ENCODE data around the gene KHDC1. TPM values are rescaled to one million over a fixed set of nuclear protein-coding genes. Genes with fewer than 3 reads are reported as not detected.
"Not testable (repeated sequence)": the region's sequence is repeated elsewhere in the genome, so short reads cannot be mapped to it uniquely, and the experiment has no call there.

Gene KHDC1
- 2.6 and 2.9 TPM in 2 replicates for total RNA-seq

- intact Hi-C loops (cut with micrococcal nuclease): loop anchor here (1.0 to 10.0 kb wide), 9 partner anchors 24 to 642 kb away; partner anchors contain the start of genes CGAS and EEF1A1
These were observed at the start of gene KHDC1 for GRCh38 chr6:73262671-73263569. Gene KHDC1, minus strand, starts transcription at chr6:73263196. Its CDS starts 20,679 bp downstream, at chr6:73242517.

DNA sequence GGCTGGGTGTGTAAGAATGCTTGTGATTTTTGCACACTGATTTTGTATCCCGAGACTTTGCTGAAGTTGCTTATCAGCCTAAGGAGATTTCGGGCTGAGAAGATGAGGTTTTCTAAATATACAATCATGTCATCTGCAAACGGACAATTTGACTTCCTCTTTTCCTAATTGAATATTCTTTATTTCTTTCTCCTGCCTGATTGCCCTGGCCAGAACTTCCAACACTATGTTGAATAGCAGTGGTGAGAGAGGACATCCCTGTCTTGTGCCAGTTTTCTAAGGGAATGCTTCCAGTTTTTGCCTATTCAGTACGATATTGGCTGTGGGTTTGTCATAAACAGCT is 47.5 kb upstream of the KHDC1 start:
- intact Hi-C loops (cut with micrococcal nuclease): loop anchor here (1.0 to 5.0 kb wide), 5 partner anchors 16 to 690 kb away; partner anchors contain the start of genes KHDC1 and MTO1

GRCh38 chr6:73309785-73310502 is 46.9 kb upstream of the KHDC1 start:
- intact Hi-C loops (cut with micrococcal nuclease): loop anchor here (1.0 to 5.0 kb wide), 6 partner anchors 16 to 689 kb away; partner anchors contain the start of genes KHDC1 and MTO1

DNA sequence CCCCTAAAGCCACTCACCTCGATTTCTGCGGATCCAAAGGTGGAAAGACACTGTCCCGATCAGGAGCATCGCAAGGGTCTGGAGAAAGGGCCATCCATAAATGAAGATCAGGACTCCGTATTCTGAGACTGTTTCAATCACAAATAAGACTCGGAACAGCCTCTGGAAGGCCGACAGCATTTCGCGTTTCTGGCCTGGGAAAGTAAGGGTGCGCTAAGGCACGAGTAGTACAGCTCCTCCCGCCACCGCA is 46.5 kb upstream of the KHDC1 start:
- intact Hi-C loops (cut with micrococcal nuclease): loop anchor here (2.0 kb wide), 1 partner anchor 79 kb away; no protein-coding TSS in a partner anchor

DNA sequence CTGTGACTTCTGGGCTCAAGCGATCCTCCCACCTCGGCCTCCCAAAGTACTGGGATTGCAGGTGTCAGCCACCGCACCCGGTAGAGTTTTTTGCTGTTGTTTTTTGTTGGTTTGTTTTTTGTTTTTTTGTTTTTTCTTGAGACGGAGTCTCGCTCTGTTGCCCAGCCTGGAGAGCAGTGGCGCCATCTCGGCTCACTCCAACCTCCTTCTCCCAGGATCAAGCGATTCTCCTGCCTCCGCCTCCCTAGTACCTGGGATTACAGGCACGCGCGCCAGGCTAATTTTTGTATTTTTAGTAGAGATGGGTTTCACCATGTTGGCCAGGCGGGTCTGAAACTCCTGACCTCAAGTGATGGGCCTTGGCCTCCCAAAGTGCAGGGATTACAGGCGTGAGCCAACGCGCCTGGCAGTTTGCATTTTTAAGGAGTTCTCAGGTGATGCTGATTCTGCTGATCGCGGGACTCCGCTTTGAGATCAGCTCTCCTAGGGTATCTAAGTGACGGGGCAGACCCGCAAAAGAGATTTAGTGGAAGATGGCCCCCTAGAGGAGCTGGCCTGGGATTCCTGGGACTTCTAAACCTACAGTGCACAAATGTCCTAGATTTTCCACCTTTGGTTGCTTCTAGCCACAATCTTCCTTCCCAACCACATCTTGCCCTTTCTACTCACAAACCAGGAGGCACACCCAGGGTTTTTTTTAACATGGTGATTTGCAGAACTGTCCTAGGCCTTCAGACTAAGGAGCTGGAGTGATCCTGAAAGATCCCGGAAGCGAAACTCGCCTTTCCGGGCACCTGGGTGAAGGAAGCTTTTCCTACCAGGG is 45.9 kb upstream of the KHDC1 start:
- intact Hi-C loops (cut with micrococcal nuclease): loop anchor here (2.0 kb wide), 1 partner anchor 80 kb away; no protein-coding TSS in a partner anchor

GRCh38 chr6:73303773-73304172 is 40.8 kb upstream of the KHDC1 start:
- intact Hi-C loops (cut with micrococcal nuclease): not testable (repeated sequence)

DNA sequence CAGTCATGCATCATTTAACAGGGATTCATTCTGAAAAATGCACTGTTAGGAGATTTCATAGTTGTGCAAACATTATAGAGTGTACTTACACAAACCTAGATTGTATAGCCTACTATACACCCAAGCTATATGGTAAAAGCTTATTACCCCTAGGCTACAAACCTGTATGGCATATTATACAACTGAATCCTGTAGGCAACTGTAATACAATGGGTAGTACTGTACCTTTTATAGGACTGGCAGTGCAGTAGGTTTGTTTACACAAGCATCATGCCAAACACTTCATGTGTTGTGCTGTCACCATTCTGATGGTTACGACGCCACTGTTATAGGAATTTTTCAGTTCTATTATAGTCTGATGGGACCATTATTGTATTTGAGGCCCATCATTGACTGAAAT is 39.3 kb upstream of the KHDC1 start:
- intact Hi-C loops (cut with micrococcal nuclease): no loop called here

DNA sequence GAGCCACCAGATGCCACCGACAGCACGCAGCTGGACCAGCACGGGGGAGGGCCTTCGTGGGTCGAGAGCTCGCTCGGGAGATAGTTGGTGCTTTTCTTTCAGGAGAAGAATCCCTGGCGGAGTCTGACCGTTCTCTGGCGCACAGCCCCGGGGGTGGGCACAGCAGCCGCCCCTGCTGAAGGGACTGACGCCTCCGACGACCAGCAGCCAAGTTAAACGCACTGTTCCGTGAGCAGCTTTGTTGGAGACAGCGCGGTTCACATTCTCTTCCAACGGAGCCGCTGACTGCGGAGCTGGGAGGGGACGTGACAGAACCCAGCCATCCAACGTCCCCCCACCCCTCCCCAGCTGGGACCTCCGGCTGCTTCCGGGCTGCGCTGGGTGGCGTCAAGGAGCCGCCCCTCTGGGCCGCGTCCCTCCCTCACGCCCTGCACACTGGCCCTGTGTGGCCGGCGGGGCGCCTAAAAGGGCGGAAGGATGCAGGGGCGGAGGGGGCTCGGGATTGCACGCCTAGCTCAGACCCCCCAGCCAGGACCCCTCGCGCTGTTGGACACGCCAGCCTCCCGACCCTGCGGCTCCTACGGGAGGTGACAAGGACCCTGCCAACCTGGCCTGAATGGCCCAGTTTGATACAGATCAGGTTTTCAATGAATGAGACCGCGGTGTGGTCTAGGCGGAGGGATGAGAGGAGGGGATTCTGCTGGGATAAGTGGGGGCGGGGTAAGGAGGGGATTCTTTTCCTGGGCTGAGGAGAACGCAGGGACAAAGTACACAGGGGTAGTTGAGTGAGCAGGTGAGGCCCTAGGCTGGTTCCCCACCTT is 36.4 kb upstream of the KHDC1 start:
- intact Hi-C loops (cut with micrococcal nuclease): no loop called here

GRCh38 chr6:73293331-73293730 is 30.3 kb upstream of the KHDC1 start:
- intact Hi-C loops (cut with micrococcal nuclease): no loop called here

GRCh38 chr6:73290435-73290834 is 27.4 kb upstream of the KHDC1 start:
- intact Hi-C loops (cut with micrococcal nuclease): no loop called here

GRCh38 chr6:73286752-73287151 is 23.8 kb upstream of the KHDC1 start:
- intact Hi-C loops (cut with micrococcal nuclease): loop anchor here (2.0 kb wide), 1 partner anchor 24 kb away; the partner anchor contains the start of gene KHDC1

GRCh38 chr6:73285674-73286283 is 22.8 kb upstream of the KHDC1 start:
- intact Hi-C loops (cut with micrococcal nuclease): loop anchor here (1.0 to 2.0 kb wide), 3 partner anchors 23 to 41 kb away; partner anchors contain the start of gene KHDC1

DNA sequence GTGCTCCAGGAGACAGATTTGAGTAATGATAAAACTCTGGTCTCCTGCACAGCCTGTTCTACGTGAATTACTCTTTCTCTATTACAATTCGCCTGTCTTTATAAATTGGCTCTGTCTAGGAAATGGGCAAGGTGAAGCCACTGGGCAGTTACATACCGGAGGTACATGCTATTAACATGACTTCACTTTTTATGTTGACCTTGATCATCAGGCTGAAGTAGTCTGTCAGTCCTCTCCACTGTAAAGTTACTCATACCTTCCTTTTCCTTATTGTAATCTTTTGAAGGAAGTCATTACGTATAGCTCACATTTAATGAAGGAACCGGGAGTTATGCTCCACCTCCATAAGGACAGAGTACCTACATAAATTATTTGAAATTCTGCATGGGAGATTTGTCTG is 19.9 kb upstream of the KHDC1 start:
- intact Hi-C loops (cut with micrococcal nuclease): no loop called here

DNA sequence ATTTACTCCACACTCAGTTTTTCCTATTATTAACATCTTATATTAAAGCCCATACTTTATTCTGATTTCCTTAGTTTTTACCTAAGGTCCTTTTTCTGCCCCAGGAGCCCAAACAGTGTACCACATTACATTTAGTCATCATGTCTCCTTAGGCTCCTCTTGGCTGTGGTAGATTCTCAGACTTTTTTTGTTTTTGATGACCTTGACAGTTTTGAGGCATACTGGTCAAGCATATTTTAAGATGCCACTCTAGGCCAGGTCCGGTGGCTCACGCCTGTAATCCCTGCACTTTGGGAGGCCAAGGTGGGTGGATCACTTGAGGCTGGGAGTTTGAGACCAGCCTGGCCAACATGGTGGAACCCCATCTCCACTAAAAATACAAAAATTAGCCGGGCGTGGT is 18.7 kb upstream of the KHDC1 start:
- intact Hi-C loops (cut with micrococcal nuclease): not testable (repeated sequence)

DNA sequence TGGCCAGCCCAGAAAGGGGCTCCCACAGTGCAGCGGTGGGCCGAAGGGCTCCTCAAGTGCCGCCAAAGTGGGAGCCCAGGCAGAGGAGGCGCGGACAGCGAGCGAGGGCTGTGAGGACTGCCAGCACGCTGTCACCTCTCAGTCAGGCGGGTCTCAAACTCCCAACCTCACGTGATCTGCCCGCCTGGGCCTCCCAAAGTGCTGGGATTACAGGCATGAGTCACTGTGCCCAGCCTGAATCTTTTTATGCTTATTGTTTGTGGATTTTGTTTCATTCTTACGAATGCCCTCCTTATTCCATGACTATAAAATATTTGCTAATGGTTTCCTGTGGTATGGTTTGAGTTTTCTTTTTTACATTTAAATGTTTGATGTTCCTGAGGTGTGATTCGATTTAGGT is 6.3 kb upstream of the KHDC1 start:
- intact Hi-C loops (cut with micrococcal nuclease): loop anchor here (10.0 kb wide), 2 partner anchors 346 to 466 kb away; no protein-coding TSS in a partner anchor

DNA sequence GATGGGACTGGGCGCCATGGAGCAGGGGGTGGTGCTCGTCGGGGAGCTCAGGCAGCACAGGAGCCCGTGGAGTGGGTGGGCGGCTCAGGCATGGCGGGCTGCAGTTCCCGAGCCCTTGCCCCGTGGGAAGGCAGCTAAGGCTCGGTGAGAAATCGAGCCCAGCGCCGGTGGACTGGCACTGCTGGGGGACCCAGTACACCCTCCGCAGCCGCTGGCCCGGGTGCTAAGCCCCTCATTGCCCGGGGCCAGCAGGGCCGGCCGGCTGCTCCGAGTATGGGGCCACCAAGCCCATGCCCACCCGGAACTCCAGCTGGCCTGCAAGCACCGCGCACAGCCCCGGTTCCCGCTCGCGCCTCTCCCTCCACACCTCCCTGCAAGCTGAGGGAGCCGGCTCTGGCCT is 5.9 kb upstream of the KHDC1 start:
- intact Hi-C loops (cut with micrococcal nuclease): loop anchor here (10.0 kb wide), 2 partner anchors 346 to 466 kb away; no protein-coding TSS in a partner anchor

GRCh38 chr6:73264446-73264845 is 1.4 kb upstream of the KHDC1 start:
- intact Hi-C loops (cut with micrococcal nuclease): loop anchor here (5.0 to 10.0 kb wide), 4 partner anchors 188 to 470 kb away; partner anchors contain the start of genes CGAS and EEF1A1

DNA sequence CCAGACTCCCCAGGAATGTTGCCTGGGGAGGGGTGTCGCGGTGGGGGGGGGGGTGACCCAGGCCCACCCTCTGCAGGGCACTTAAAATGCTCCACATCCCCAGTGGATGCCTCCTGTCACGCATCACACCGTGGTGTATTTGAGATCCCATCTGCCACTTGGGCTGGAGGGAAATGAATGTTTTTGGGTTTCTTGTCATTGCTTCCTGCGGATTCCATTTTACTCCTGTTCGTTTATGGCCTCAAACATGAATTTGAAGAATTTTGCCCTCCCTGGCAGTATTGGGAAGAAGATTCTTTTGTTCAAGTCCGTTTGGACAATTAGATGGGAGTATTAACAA is 544 bp upstream of the KHDC1 start:
- intact Hi-C loops (cut with micrococcal nuclease): loop anchor here (1.0 to 10.0 kb wide), 8 partner anchors 23 to 643 kb away; partner anchors contain the start of genes CGAS and EEF1A1

DNA sequence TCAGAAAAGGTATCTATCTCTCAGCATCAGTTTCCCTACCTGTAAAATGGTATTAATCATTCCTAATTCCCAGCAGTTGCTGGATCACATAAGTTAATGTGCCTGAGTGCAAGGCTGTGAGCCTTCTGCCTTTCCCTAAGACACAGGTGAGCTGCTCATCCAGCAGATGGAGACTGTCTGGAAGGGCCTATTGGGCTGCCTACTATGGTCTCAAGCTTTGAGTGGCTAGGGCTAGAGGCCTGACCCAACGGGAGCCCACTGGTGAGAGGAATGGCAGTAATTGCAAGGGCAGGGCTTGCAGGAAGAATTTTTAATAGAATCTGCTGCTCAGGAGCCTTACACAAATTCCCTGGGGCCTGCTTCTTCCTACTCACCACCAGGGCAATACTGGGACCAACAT is 4.3 kb downstream of the KHDC1 start:
- intact Hi-C loops (cut with micrococcal nuclease): no loop called here

GRCh38 chr6:73254323-73254722 is 8.7 kb downstream of the KHDC1 start:
- intact Hi-C loops (cut with micrococcal nuclease): not testable (repeated sequence)

Measured in T-helper 1 cell treated with Interleukin-12 subunit alpha and Interleukin-12 subunit beta and Interleukin-4 antibody, amounts not matched to agents 30 ng/mL and 1 ng/mL, for 36 hours (primary cell).